Brain microvascular endothelial cell (primary cell): Measurements from ENCODE around the gene CACNA1B.

Experiments
- DNase-seq: peaks from one replicate; pipeline ENCODE4 v3.0.0-alpha.2; 2020
- H3K27ac ChIP-seq: fragments of 250-450 bp; sonication (Bioruptor Pico); 2 replicates; pipeline ENCODE4 v1.5.1; 2020; ENCODE audit warnings: mild to moderate bottlenecking, moderate library complexity
- H3K27me3 ChIP-seq: fragments of 250-450 bp; sonication (Bioruptor Pico); replicated peaks from 2 replicates; pipeline ENCODE4 v1.5.1; 2020; ENCODE audit warnings: mild to moderate bottlenecking
- H3K36me3 ChIP-seq: fragments of 250-450 bp; sonication (Bioruptor Pico); replicated peaks from 2 replicates; pipeline ENCODE4 v1.5.1; 2020; ENCODE audit warnings: mild to moderate bottlenecking
- H3K4me3 ChIP-seq: 2 replicates; pipeline ENCODE4 v1.5.1; 2011; ENCODE audit warnings: low read depth, mild to moderate bottlenecking, control low read depth, low read length, moderate library complexity
- CTCF ChIP-seq: IDR thresholded peaks from 2 replicates; pipeline ENCODE4 v1.5.1; 2011; ENCODE audit warnings: low read depth, mild to moderate bottlenecking, moderate library complexity, low read length, control low read depth, inconsistent platforms; ENCODE audit errors: missing control alignments
- in situ Hi-C: cut with HindIII; loops from 2 replicates; pipeline ENCODE4 v1.10.0; 2017; ENCODE audit warnings: low sequenced_read_pairs, low pct_ligation_motif_present

The CACNA1B gene

GRCh38 chr9:137975527-137975913, 97.9 kb downstream of the CACNA1B start:
- no peak overlapping the region for H3K27ac ChIP-seq
- in situ Hi-C loops = no loop called here
- H3K4me3 ChIP-seq = no peak overlapping the region
- no peak for TF ChIP-seq CTCF
- H3K27me3 ChIP-seq = no peaks in the 10 kb centered on the region
- DNase-seq = no peak
- H3K36me3 ChIP-seq = no peaks in the 10 kb centered on the region

- Histone ChIP-seq H3K36me3 (no peaks in the 10 kb centered on the region), H3K4me3 (no peak overlapping the region), H3K27me3 (no peaks in the 10 kb centered on the region), H3K27ac (no peak overlapping the region)
- DNase-seq = no peak
- TF ChIP-seq CTCF = no peak
- in situ Hi-C loops = no loop called here
Observed at GRCh38 chr9:137975936-137976565, 98.5 kb downstream of the CACNA1B start.

- Histone ChIP-seq H3K36me3 (no peaks in the 10 kb centered on the region), H3K27ac (no peak overlapping the region), H3K4me3 (no peak overlapping the region), H3K27me3 (no peaks in the 10 kb centered on the region)
- TF ChIP-seq CTCF = no peak
- no peak for DNase-seq
- in situ Hi-C loops = no loop called here
Observed at GRCh38 chr9:137977571-137978261, 100.1 kb downstream of the CACNA1B start.

- Histone ChIP-seq H3K36me3 (no peaks in the 10 kb centered on the region), H3K4me3 (no peak overlapping the region), H3K27me3 (no peaks in the 10 kb centered on the region), H3K27ac (no peak overlapping the region)
- no peak for TF ChIP-seq CTCF
- DNase-seq = no peak
- in situ Hi-C loops = no loop called here
Observed at GRCh38 chr9:137978262-137978714, 100.7 kb downstream of the CACNA1B start.

GRCh38 chr9:137982200-137982599, 104.6 kb downstream of the CACNA1B start:
- in situ Hi-C loops = no loop called here
- Histone ChIP-seq H3K27me3 (no peaks in the 10 kb centered on the region), H3K4me3 (no peak overlapping the region), H3K27ac (no peak overlapping the region), H3K36me3 (no peaks in the 10 kb centered on the region)
- no peak for DNase-seq
- no peak for TF ChIP-seq CTCF
